OCI-LY1 (cell line): Measurements from ENCODE around the gene PGAP6.

Experiments
- H2AFZ ChIP-seq: fragments of 200-600 bp; sonication (generic), shearing (Covaris generic); 2 replicates; pipeline ENCODE4 v1.6.0; 2014; ENCODE audit warnings: antibody characterized with exemption, mild to moderate bottlenecking, low read length
- H3F3A ChIP-seq: fragments of 200-600 bp; sonication (generic), shearing (Covaris generic); 2 replicates; pipeline ENCODE4 v1.6.0; 2014; ENCODE audit warnings: mild to moderate bottlenecking, antibody characterized with exemption, low read length, moderate library complexity; ENCODE audit not compliant: insufficient read depth
- H3K27ac ChIP-seq: fragments of 200-600 bp; sonication (generic); 2 replicates; pipeline ENCODE4 v1.5.1; 2014; ENCODE audit warnings: low read length, mixed run types, mild to moderate bottlenecking, low read depth; ENCODE audit not compliant: poor library complexity, severe bottlenecking
- H3K27me3 ChIP-seq: fragments of 200-600 bp; sonication (generic); 2 replicates; pipeline ENCODE4 v1.6.0; 2014; ENCODE audit warnings: antibody characterized with exemption, mild to moderate bottlenecking, low read length, moderate library complexity; ENCODE audit not compliant: insufficient read depth
- H3K36me3 ChIP-seq: fragments of 200-600 bp; sonication (generic); 2 replicates; pipeline ENCODE4 v1.6.1; 2014; ENCODE audit warnings: mild to moderate bottlenecking, antibody characterized with exemption, low read length, moderate library complexity, mixed read lengths; ENCODE audit not compliant: insufficient read depth
- H3K4me1 ChIP-seq: fragments of 200-600 bp; sonication (generic); 2 replicates; pipeline ENCODE4 v1.5.1; 2014; ENCODE audit warnings: mild to moderate bottlenecking, low read length, moderate library complexity; ENCODE audit not compliant: insufficient read depth, severe bottlenecking
- H3K4me2 ChIP-seq: fragments of 200-600 bp; sonication (generic), shearing (Covaris generic); 2 replicates; pipeline ENCODE4 v1.6.1; 2014; ENCODE audit warnings: low read length
- H3K4me3 ChIP-seq: fragments of 200-600 bp; sonication (generic); 2 replicates; pipeline ENCODE4 v1.5.1; 2014; ENCODE audit warnings: low read length, low read depth, mild to moderate bottlenecking, mixed read lengths; ENCODE audit not compliant: poor library complexity, severe bottlenecking
- H3K79me2 ChIP-seq: fragments of 200-600 bp; shearing (Covaris generic); 2 replicates; pipeline ENCODE4 v1.6.1; 2016; ENCODE audit warnings: mixed run types, low read length, mixed read lengths; ENCODE audit not compliant: insufficient read depth
- H3K9ac ChIP-seq: fragments of 200-600 bp; sonication (generic), shearing (Covaris generic); 2 replicates; pipeline ENCODE4 v1.6.1; 2014; ENCODE audit warnings: mild to moderate bottlenecking, low read length, mixed read lengths
- H3K9me2 ChIP-seq: fragments of 200-600 bp; sonication (generic), shearing (Covaris generic); 2 replicates; pipeline ENCODE4 v1.6.1; 2014; ENCODE audit warnings: low read depth, mild to moderate bottlenecking, low read length, mixed read lengths
- H3K9me3 ChIP-seq: fragments of 200-600 bp; shearing (Covaris generic); 2 replicates; pipeline ENCODE4 v1.6.1; 2014; ENCODE audit warnings: low read length, mixed read lengths
- H4K20me1 ChIP-seq: fragments of 200-600 bp; sonication (generic), shearing (Covaris generic); 2 replicates; pipeline ENCODE4 v1.6.0; 2016; ENCODE audit warnings: mild to moderate bottlenecking, low read length; ENCODE audit not compliant: insufficient read depth
- EZH2 ChIP-seq: fragments of 200-600 bp; sonication (generic), shearing (Covaris generic); IDR thresholded peaks from 2 replicates; pipeline ENCODE4 v1.8.0; 2017; ENCODE audit warnings: borderline replicate concordance, mixed run types, mild to moderate bottlenecking, antibody characterized with exemption, low read length, moderate library complexity, mixed read lengths
- TF ChIP-seq, protein P1 (sequence below): fragments of 200-600 bp; sonication (generic), shearing (Covaris generic); IDR thresholded peaks from 2 replicates; pipeline ENCODE4 v1.5.1; 2017; ENCODE audit warnings: mild to moderate bottlenecking, antibody characterized with exemption, low read length, moderate library complexity, mixed read lengths

Gene PGAP6

DNA sequence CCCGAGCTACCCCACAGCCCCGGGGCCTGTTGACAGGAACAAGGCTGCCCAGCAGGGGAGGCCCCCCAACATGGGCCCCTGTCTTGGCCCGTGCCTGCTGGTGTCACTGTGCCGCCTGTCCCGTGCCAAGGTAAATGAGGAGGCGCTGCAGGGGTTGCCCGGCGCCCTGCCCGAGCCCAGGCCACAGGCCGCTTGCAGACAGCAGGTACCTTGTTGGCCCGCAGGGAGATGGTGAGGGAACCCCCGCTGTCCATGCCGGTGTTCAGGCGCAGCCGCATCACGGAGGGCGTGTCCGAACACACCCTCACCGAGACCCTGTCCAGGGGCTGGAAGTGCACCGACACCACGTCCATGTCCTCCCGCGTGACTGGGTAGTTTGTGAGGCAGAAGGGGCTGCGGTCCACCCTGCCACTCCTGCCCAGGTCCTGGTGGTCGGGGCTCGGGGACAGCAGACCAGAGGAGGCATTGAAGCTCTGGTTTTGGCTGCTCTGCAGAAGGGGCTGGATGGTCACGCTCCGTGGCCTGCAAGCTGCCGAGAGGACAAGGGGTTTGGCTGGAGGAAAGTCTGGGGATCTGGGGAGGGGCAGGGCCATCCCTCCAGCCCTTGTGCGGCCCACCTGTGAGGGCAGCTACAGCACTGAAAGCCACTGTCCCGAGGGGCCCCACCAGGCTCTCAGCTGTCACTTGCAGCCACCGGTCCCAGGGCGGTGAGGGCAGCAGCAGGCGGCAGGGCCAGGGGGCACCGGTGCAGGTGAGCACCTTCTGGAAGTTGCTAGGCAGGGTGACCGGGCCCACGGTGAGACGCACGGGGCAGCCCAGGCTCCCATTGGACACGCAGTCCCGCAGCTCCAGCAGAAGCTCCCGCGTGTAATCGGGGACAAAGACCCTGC is 5.6 kb downstream of the PGAP6 start:
- Histone ChIP-seq H3K4me2 (no peak overlapping the region), H3K9me2 (no peaks in the 10 kb centered on the region), H2AFZ (no peak overlapping the region), H3K36me3 (peaks cover 39% of the 10 kb centered on the region), H3K9me3 (no peaks in the 10 kb centered on the region), H4K20me1 (no peaks in the 10 kb centered on the region), H3K79me2 (no peaks in the 10 kb centered on the region), H3K4me1 (peaks cover 9% of the 10 kb centered on the region), H3K27ac (no peak overlapping the region), H3F3A (no peaks in the 10 kb centered on the region), H3K27me3 (no peaks in the 10 kb centered on the region), H3K4me3 (no peak overlapping the region), H3K9ac (no peak overlapping the region)
- no peak for TF ChIP-seq EZH2
- TF ChIP-seq, protein P1, sequence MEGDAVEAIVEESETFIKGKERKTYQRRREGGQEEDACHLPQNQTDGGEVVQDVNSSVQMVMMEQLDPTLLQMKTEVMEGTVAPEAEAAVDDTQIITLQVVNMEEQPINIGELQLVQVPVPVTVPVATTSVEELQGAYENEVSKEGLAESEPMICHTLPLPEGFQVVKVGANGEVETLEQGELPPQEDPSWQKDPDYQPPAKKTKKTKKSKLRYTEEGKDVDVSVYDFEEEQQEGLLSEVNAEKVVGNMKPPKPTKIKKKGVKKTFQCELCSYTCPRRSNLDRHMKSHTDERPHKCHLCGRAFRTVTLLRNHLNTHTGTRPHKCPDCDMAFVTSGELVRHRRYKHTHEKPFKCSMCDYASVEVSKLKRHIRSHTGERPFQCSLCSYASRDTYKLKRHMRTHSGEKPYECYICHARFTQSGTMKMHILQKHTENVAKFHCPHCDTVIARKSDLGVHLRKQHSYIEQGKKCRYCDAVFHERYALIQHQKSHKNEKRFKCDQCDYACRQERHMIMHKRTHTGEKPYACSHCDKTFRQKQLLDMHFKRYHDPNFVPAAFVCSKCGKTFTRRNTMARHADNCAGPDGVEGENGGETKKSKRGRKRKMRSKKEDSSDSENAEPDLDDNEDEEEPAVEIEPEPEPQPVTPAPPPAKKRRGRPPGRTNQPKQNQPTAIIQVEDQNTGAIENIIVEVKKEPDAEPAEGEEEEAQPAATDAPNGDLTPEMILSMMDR: no peak

DNA sequence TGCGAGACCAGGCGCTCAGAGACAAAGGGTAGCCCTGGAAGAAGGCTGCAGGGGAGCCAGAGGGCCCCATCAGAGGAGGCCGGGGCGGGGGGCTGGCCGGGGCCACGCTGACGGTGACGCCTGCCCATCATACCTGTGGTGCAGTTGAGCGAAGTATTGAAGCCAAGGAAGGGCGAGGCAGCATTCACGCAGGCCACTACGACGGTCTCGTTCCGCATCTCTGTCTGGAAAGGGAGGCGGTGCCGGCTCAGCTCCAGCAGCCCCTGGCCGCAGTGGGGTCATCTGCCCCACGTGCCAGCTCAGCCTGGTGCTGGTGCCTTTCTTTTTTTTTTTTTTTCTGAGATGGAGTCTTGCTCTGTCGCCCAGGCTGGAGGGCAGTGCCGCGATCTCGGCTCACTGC is 6.6 kb downstream of the PGAP6 start:
- Histone ChIP-seq H3K4me1 (peaks cover 7% of the 10 kb centered on the region), H3K4me2 (no peak overlapping the region), H3K27ac (no peak overlapping the region), H3F3A (no peaks in the 10 kb centered on the region), H4K20me1 (no peaks in the 10 kb centered on the region), H3K9me2 (no peaks in the 10 kb centered on the region), H3K79me2 (no peaks in the 10 kb centered on the region), H3K9ac (no peak overlapping the region), H3K36me3 (peaks cover 39% of the 10 kb centered on the region), H3K9me3 (no peaks in the 10 kb centered on the region), H3K27me3 (no peaks in the 10 kb centered on the region), H3K4me3 (no peak overlapping the region), H2AFZ (no peak overlapping the region)
- no peak for TF ChIP-seq EZH2
- TF ChIP-seq, protein P1: no peak

DNA sequence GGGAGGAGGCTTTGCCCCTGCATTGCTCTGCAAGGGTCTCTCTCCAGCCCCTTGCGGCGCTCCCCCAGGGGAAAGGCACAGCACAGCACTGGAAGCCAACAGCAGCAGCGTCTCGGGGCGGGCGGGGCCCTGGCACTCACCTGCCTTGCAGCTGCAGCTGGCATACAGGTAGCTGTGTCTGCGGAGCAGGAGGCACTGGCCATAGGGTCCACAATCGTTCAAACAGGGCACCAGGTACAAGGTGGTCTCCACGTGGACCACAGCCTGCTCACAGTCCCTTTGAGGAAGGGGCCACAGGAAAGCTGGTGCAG is 7.2 kb downstream of the PGAP6 start:
- Histone ChIP-seq H3K4me2 (no peak overlapping the region), H3K79me2 (no peaks in the 10 kb centered on the region), H3F3A (no peaks in the 10 kb centered on the region), H3K9ac (no peak overlapping the region), H3K4me3 (no peak overlapping the region), H3K36me3 (peaks cover 39% of the 10 kb centered on the region), H3K27ac (no peak overlapping the region), H3K4me1 (peaks cover 11% of the 10 kb centered on the region), H4K20me1 (no peaks in the 10 kb centered on the region), H3K9me3 (no peaks in the 10 kb centered on the region), H3K9me2 (no peaks in the 10 kb centered on the region), H3K27me3 (no peaks in the 10 kb centered on the region), H2AFZ (no peak overlapping the region)
- TF ChIP-seq, protein P1: no peak
- no peak for TF ChIP-seq EZH2
